ENCODE data around the gene CENPM.
"Not testable (repeated sequence)": the region's sequence is repeated elsewhere in the genome, so short reads cannot be mapped to it uniquely, and the experiment has no call there.

Gene CENPM

GRCh38 chr22:41966607-41967240, 19.8 kb upstream of the CENPM start:
- no peak for DNase-seq (ENCODE audit: low read depth, low spot score)

- no peak for DNase-seq (ENCODE audit: low read depth, low spot score)
Measured at GRCh38 chr22:41966225-41966606, 19.3 kb upstream of the CENPM start.

- no peak for DNase-seq (ENCODE audit: low read depth, low spot score)
Measured at GRCh38 chr22:41964112-41964491, 17.1 kb upstream of the CENPM start.

- no peak for DNase-seq (ENCODE audit: low read depth, low spot score)
Measured at GRCh38 chr22:41963453-41964111, 16.6 kb upstream of the CENPM start.

- no peak for DNase-seq (ENCODE audit: low read depth, low spot score)
Measured at GRCh38 chr22:41957941-41958556, 11.1 kb upstream of the CENPM start.

- DNase-seq (ENCODE audit: low read depth, low spot score): no peak
Measured at GRCh38 chr22:41952713-41953112, 5.8 kb upstream of the CENPM start.

GRCh38 chr22:41951898-41952474, 5.0 kb upstream of the CENPM start, which contains the start of gene SMIM45:
SMIM45 (plus strand) TSS chr22:41952150.
- DNase-seq (ENCODE audit: low read depth, low spot score): no peak

- DNase-seq (ENCODE audit: low read depth, low spot score): no peak
Measured at GRCh38 chr22:41949297-41949965, 2.5 kb upstream of the CENPM start.

GRCh38 chr22:41948928-41949296, 2.0 kb upstream of the CENPM start:
- not testable (repeated sequence) for DNase-seq (ENCODE audit: low read depth, low spot score)

GRCh38 chr22:41948142-41948541, 1.2 kb upstream of the CENPM start:
- no peak for DNase-seq (ENCODE audit: low read depth, low spot score)

- DNase-seq (ENCODE audit: low read depth, low spot score): no peak
Measured at GRCh38 chr22:41947424-41948080, 600 bp upstream of the CENPM start.

- no peak for DNase-seq (ENCODE audit: low read depth, low spot score)
Measured at GRCh38 chr22:41943661-41944209, 3.2 kb downstream of the CENPM start.

- no peak for DNase-seq (ENCODE audit: low read depth, low spot score)
Measured at GRCh38 chr22:41940832-41941765, 5.9 kb downstream of the CENPM start.

- DNase-seq (ENCODE audit: low read depth, low spot score): no peak
Measured at GRCh38 chr22:41939981-41940831, 6.7 kb downstream of the CENPM start.

- DNase-seq (ENCODE audit: low read depth, low spot score): no peak
Measured at GRCh38 chr22:41936894-41937169, 10.1 kb downstream of the CENPM start.

- DNase-seq (ENCODE audit: low read depth, low spot score): no peak
Measured at GRCh38 chr22:41935509-41935908, 11.4 kb downstream of the CENPM start.

- DNase-seq (ENCODE audit: low read depth, low spot score): no peak
Measured at GRCh38 chr22:41935015-41935351, 12.0 kb downstream of the CENPM start.

- DNase-seq (ENCODE audit: low read depth, low spot score): no peak
Measured at GRCh38 chr22:41934284-41935014, 12.5 kb downstream of the CENPM start.

Measured in smooth muscle cell of the brain vasculature (primary cell).